GM19023 (cell line): ENCODE measurements around the gene BLCAP.
"Not testable (repeated sequence)": the region's sequence is repeated elsewhere in the genome, so short reads cannot be mapped to it uniquely, and the experiment has no call there.

ENCODE experiments used
- ATAC-seq: cut with Tn5 transposase; IDR thresholded peaks from one replicate; pipeline ENCODE4 v1.9.1; 2021; ENCODE audit warnings: mild to moderate bottlenecking, moderate library complexity; ENCODE audit not compliant: unreplicated experiment

Gene BLCAP

GRCh38 chr20:37558306-37558705 lies 30.6 kb upstream of the BLCAP start:
- ATAC-seq, result no peak

DNA sequence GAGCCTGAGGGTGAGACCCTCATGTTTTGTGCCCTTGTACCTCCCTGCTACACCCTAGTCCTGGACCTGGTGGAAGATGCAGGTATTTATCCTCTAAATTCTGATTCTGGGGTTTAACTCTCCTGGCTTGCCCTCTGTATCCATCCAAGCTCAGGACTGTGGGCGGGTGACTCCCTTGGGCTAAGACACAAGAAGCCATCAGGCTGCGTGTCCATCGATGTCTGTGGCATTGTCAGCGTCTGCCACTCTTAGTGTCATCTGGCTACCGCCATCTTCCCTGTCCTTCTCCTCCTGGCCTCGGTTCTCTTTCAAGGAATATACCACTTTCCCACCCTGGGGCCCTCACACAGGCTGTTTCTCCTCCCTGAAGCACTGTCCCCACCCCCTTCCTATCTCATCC lies 28.9 kb upstream of the BLCAP start:
- no peak for ATAC-seq

GRCh38 chr20:37554721-37555298 lies 27.1 kb upstream of the BLCAP start:
- not testable (repeated sequence) for ATAC-seq

GRCh38 chr20:37552415-37552814 lies 24.7 kb upstream of the BLCAP start:
- ATAC-seq, result no peak

DNA sequence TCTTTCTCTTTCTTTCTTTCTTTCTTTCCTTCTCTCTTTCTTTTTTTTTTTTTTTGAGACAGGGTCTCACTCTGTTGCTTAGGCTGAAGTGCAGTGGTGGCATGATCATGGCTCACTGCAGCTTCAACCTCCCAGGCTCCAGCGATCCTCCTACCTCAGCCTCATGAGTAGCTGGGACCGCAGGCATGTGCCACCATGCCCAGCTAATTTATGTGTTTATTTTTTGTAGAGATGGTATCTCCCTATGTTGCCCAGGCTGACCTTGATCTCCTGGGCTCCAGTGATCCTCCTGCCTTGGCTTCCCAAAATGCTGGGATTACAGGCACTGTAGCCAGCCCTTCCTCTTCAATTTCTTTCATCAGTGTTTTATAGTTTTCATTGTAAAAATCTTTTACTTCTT lies 24.0 kb upstream of the BLCAP start:
- ATAC-seq, result not testable (repeated sequence)

GRCh38 chr20:37550101-37550920 lies 22.6 kb upstream of the BLCAP start:
- ATAC-seq, result not testable (repeated sequence)

GRCh38 chr20:37547912-37548311 lies 20.2 kb upstream of the BLCAP start:
- ATAC-seq, result no peak

DNA sequence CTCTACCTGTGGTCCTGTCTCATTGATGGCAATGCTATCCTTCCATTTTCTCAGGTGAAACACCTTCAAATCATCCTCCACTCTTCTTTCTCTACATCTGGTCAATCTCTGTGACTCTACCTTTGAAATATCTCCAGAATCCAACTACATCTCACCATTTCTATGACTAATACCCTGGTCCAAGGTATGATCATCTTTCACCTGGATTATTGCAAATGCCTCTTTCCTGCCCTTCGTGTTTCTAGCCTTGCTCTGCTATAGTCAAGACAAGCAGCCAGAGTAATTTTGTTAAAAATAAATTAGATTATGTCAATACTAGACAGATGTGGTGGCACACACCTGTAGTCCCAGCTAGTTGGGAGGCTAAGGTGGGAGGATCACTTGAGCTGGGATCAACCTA lies 17.8 kb upstream of the BLCAP start:
- no peak for ATAC-seq

GRCh38 chr20:37544386-37544785 lies 16.7 kb upstream of the BLCAP start:
- ATAC-seq, result no peak

GRCh38 chr20:37543828-37544227 lies 16.2 kb upstream of the BLCAP start:
- no peak for ATAC-seq

DNA sequence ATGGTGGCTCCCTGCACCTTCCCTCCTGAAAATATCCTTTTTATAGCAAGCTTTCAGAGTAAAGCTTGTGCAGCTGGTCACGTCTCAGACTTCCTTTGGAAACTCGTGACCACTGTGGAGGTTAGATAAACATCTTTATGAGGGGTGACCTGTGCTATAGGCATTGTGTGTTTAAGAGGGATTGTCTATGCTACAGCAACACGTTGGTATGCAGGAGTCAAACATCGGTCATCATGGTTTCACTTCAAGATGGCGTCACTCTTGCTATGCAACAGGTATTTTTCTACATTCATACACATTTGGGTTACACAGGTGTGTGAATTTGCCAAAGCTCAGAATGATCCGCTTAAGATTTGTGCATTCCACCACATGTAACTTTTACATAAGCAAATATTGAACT lies 14.6 kb upstream of the BLCAP start:
- ATAC-seq, result no peak

- ATAC-seq, result no peak
Measured at GRCh38 chr20:37541326-37541725, 13.7 kb upstream of the BLCAP start.

GRCh38 chr20:37540838-37541237 lies 13.2 kb upstream of the BLCAP start:
- ATAC-seq, result not testable (repeated sequence)

GRCh38 chr20:37540001-37540400 lies 12.3 kb upstream of the BLCAP start:
- ATAC-seq, result no peak

DNA sequence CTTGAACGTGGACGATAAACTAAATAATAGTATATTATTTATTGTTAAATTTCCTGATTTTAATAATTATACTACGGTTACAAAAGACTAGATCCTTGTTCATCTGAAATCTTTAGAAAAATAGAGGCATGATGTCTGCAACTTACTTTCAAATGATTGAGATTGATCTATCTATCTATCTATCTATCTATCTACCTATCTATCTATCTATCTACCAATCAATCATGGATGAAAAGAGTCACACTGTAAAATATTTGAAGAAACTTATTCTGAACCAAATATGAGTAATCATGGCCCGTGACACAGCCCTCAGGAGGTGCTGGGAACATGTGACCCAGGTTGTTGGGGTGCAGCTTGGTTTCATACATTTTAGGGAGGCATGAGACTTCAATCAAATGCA lies 11.7 kb upstream of the BLCAP start:
- ATAC-seq, result no peak

- ATAC-seq, result no peak
Measured at GRCh38 chr20:37538003-37538402, 10.3 kb upstream of the BLCAP start.

DNA sequence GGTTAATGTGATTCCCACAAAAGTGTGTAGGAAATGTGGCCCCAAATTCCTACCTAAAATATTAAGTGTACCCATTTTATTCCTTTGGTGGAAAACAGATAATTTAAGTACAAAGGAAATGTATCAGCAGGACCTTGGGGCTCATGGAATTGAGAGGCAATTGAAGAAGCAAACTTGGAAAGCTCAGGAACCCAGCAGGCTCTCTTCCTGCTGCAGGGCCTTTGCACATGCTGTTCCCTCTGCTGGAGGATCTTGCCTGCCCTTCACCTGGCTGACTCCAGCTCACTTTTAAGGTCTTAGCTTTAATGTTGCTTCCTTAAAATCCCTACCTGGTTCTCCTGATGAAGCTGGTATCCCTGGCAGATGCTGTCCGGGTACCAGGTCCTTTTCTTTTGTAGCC lies 9.8 kb upstream of the BLCAP start:
- ATAC-seq, result no peak

GRCh38 chr20:37535443-37536132 lies 7.9 kb upstream of the BLCAP start:
- no peak for ATAC-seq

- ATAC-seq, result peak; percentile 55
Measured at GRCh38 chr20:37534401-37535157, 6.9 kb upstream of the BLCAP start.

GRCh38 chr20:37533154-37533715 lies 5.6 kb upstream of the BLCAP start:
- no peak for ATAC-seq

- no peak for ATAC-seq
Measured at GRCh38 chr20:37531856-37532255, 4.2 kb upstream of the BLCAP start.
